ENCODE results near the gene CASP5. TPM values are rescaled to one million over a fixed set of nuclear protein-coding genes. Genes with fewer than 3 reads are reported as not detected.
"Not testable (repeated sequence)": the region's sequence is repeated elsewhere in the genome, so short reads cannot be mapped to it uniquely, and the experiment has no call there.

The CASP5 gene
- polyA plus RNA-seq (not detected in 2 replicates), polyA minus RNA-seq (not detected in 2 replicates)

GRCh38 chr11:105023003-105023402 lies at the start of gene CASP5:
Gene CASP5 (minus strand): TSS chr11:105023168. CDS start chr11:105023136, 32 bp downstream.
- H2AFZ ChIP-seq (ENCODE audit: low read depth, low read length) = no peak within 1 kb of the TSS
- H3K36me3 ChIP-seq (ENCODE audit: insufficient read depth, low read length) = no peaks in the 10 kb centered on the region
- no peak within 1 kb of the TSS for H3K9ac ChIP-seq (ENCODE audit: low read length)
- H3K4me2 ChIP-seq (ENCODE audit: low read length) = no peak within 1 kb of the TSS
- no peak within 1 kb of the TSS for H3K27ac ChIP-seq (ENCODE audit: low read length)
- no peaks in the 10 kb centered on the region for H3K9me2 ChIP-seq (ENCODE audit: insufficient read depth, low read length)
- H3K4me3 ChIP-seq (ENCODE audit: low read length) = no peak within 1 kb of the TSS
- no peaks in the 10 kb centered on the region for H3K27me3 ChIP-seq (ENCODE audit: insufficient read depth, low read depth, low read length)
- no peaks in the 10 kb centered on the region for H3K79me2 ChIP-seq (replicated peaks; ENCODE audit: insufficient read depth, low read length)
- TF ChIP-seq SMC3 (conservative IDR thresholded peaks at IDR 0.05; ENCODE audit: poor library complexity) = no peak
- no peak for TF ChIP-seq EZH2 (IDR thresholded peaks at IDR 0.05; ENCODE audit: borderline replicate concordance, insufficient read depth, low read length, poor library complexity, severe bottlenecking)
- no peak for TF ChIP-seq TAF1 (IDR thresholded peaks at IDR 0.05; ENCODE audit: low read depth)
- no peak for TF ChIP-seq REST (IDR thresholded peaks at IDR 0.05; ENCODE audit: borderline replicate concordance)
- no peak for TF ChIP-seq CTCF (IDR thresholded peaks at IDR 0.05; ENCODE audit: poor library complexity, severe bottlenecking)
- TF ChIP-seq EP300 (conservative IDR thresholded peaks at IDR 0.05; ENCODE audit: poor library complexity, severe bottlenecking) = no peak
- no peak for TF ChIP-seq MXI1 (conservative IDR thresholded peaks at IDR 0.05; ENCODE audit: poor library complexity, severe bottlenecking)
- no peak for TF ChIP-seq RAD21 (conservative IDR thresholded peaks at IDR 0.05)
- no peak for TF ChIP-seq POLR2AphosphoS5 (IDR thresholded peaks at IDR 0.05)
- H4K20me1 ChIP-seq (ENCODE audit: insufficient read depth) = no peaks in the 10 kb centered on the region
- H3K9me3 ChIP-seq (ENCODE audit: low read length) = no peaks in the 10 kb centered on the region
- H3F3A ChIP-seq (ENCODE audit: insufficient read depth, low read length, poor library complexity, severe bottlenecking) = no peaks in the 10 kb centered on the region

- not testable (repeated sequence) for H3F3A ChIP-seq (ENCODE audit: insufficient read depth, low read length, poor library complexity, severe bottlenecking); H3K27me3 ChIP-seq (ENCODE audit: insufficient read depth, low read depth, low read length); H3K9me3 ChIP-seq (ENCODE audit: low read length); H3K9ac ChIP-seq (ENCODE audit: low read length); H3K79me2 ChIP-seq (replicated peaks; ENCODE audit: insufficient read depth, low read length); H3K27ac ChIP-seq (ENCODE audit: low read length); H4K20me1 ChIP-seq (ENCODE audit: insufficient read depth); H3K36me3 ChIP-seq (ENCODE audit: insufficient read depth, low read length); H3K4me3 ChIP-seq (ENCODE audit: low read length); H3K4me2 ChIP-seq (ENCODE audit: low read length); H2AFZ ChIP-seq (ENCODE audit: low read depth, low read length); H3K9me2 ChIP-seq (ENCODE audit: insufficient read depth, low read length)
These were observed 49.1 kb upstream of the CASP5 start for GRCh38 chr11:105072080-105072479.
